ENCODE measurements around the gene TNFAIP2. TPM values are rescaled to one million over a fixed set of nuclear protein-coding genes. Genes with fewer than 3 reads are reported as not detected.
"Not testable (repeated sequence)": the region's sequence is repeated elsewhere in the genome, so short reads cannot be mapped to it uniquely, and the experiment has no call there.

The TNFAIP2 gene
- total RNA-seq, 2 experiments from 2014 or later = not detected

- Histone ChIP-seq H3K36me3 (ENCODE audit: insufficient read depth, low read length) (no peaks in the 10 kb centered on the region), H3K79me2 (ENCODE audit: insufficient read depth, low read depth, low read length) (no peaks in the 10 kb centered on the region), H3K4me1 (ENCODE audit: insufficient read depth, low read length, poor library complexity, severe bottlenecking) (peaks cover 18% of the 10 kb centered on the region), H3K27ac (ENCODE audit: low read depth, low read length, poor library complexity, severe bottlenecking) (no peak overlapping the region), H3K4me3 (ENCODE audit: low read depth, low read length, poor library complexity, severe bottlenecking) (no peak overlapping the region), H3K4me2 (ENCODE audit: low read length) (no peak overlapping the region), H2AFZ (ENCODE audit: low read length) (no peak overlapping the region), H4K20me1 (ENCODE audit: insufficient read depth, low read length) (no peaks in the 10 kb centered on the region), H3K9me2 (ENCODE audit: insufficient read depth, low read length) (no peaks in the 10 kb centered on the region), H3K9me3 (ENCODE audit: low read length) (no peaks in the 10 kb centered on the region)
- ChIA-PET CTCF (ENCODE audit: unreplicated experiment) (interaction anchor here (0.6 to 1.1 kb wide), 2 partner anchors 24 to 212 kb away, joined by 3 to 6 read pairs; no protein-coding TSS in a partner anchor), POLR2A (no interaction called here)
- intact Hi-C loops (cut with micrococcal nuclease; ENCODE audit: unreplicated experiment) = no loop called here
- DNase-seq (ENCODE audit: low spot score) = no peak
- TF ChIP-seq CTCF (conservative IDR thresholded peaks at IDR 0.05; ENCODE audit: low read length) (no peak), EZH2phosphoT487 (IDR thresholded peaks at IDR 0.05; ENCODE audit: borderline replicate concordance, low read depth, low read length) (no peak)
- no TSS peak for BruUV-seq (replicated peaks)
These were observed 6.6 kb upstream of the TNFAIP2 start for GRCh38 chr14:103116636-103117035.

- H4K20me1 ChIP-seq (ENCODE audit: insufficient read depth, low read length); DNase-seq (ENCODE audit: low spot score); H3K4me2 ChIP-seq (ENCODE audit: low read length); H2AFZ ChIP-seq (ENCODE audit: low read length); H3K36me3 ChIP-seq (ENCODE audit: insufficient read depth, low read length); H3K27ac ChIP-seq (ENCODE audit: low read depth, low read length, poor library complexity, severe bottlenecking); H3K79me2 ChIP-seq (ENCODE audit: insufficient read depth, low read depth, low read length); BruUV-seq (replicated peaks); H3K4me1 ChIP-seq (ENCODE audit: insufficient read depth, low read length, poor library complexity, severe bottlenecking); intact Hi-C loops (cut with micrococcal nuclease; ENCODE audit: unreplicated experiment); H3K9me2 ChIP-seq (ENCODE audit: insufficient read depth, low read length); CTCF ChIA-PET (ENCODE audit: unreplicated experiment); H3K9me3 ChIP-seq (ENCODE audit: low read length); H3K4me3 ChIP-seq (ENCODE audit: low read depth, low read length, poor library complexity, severe bottlenecking): not testable (repeated sequence)
- POLR2A ChIA-PET = interaction anchor here (0.7 kb wide), 1 partner anchor 807 kb away, joined by 4 read pairs; no protein-coding TSS in a partner anchor
These were observed 5.8 kb upstream of the TNFAIP2 start for GRCh38 chr14:103117499-103117898.

GRCh38 chr14:103118018-103118662 is 5.1 kb upstream of the TNFAIP2 start:
- H3K4me2 ChIP-seq (ENCODE audit: low read length) = no peak overlapping the region
- no peaks in the 10 kb centered on the region for H3K79me2 ChIP-seq (ENCODE audit: insufficient read depth, low read depth, low read length)
- H3K36me3 ChIP-seq (ENCODE audit: insufficient read depth, low read length) = no peaks in the 10 kb centered on the region
- POLR2A ChIA-PET = no interaction called here
- H4K20me1 ChIP-seq (ENCODE audit: insufficient read depth, low read length) = no peaks in the 10 kb centered on the region
- DNase-seq (ENCODE audit: low spot score) = no peak
- H3K9me2 ChIP-seq (ENCODE audit: insufficient read depth, low read length) = no peaks in the 10 kb centered on the region
- H3K27ac ChIP-seq (ENCODE audit: low read depth, low read length, poor library complexity, severe bottlenecking) = no peak overlapping the region
- CTCF ChIA-PET (ENCODE audit: unreplicated experiment) = no interaction called here
- no TSS peak for BruUV-seq (replicated peaks)
- TF ChIP-seq CTCF (conservative IDR thresholded peaks at IDR 0.05; ENCODE audit: low read length) (no peak), EZH2phosphoT487 (IDR thresholded peaks at IDR 0.05; ENCODE audit: borderline replicate concordance, low read depth, low read length) (no peak)
- H3K9me3 ChIP-seq (ENCODE audit: low read length) = no peaks in the 10 kb centered on the region
- no peak overlapping the region for H2AFZ ChIP-seq (ENCODE audit: low read length)
- H3K4me1 ChIP-seq (ENCODE audit: insufficient read depth, low read length, poor library complexity, severe bottlenecking) = peaks cover 7% of the 10 kb centered on the region
- no peak overlapping the region for H3K4me3 ChIP-seq (ENCODE audit: low read depth, low read length, poor library complexity, severe bottlenecking)
- intact Hi-C loops (cut with micrococcal nuclease; ENCODE audit: unreplicated experiment) = no loop called here
